Keratinocyte (primary cell): ENCODE data around the gene OR51Q1. TPM values are rescaled to one million over a fixed set of nuclear protein-coding genes. Genes with fewer than 3 reads are reported as not detected.

ENCODE experiments used
- DNase-seq: peaks from one replicate; pipeline ENCODE4 v3.0.0-alpha.2; 2011; ENCODE audit warnings: low read depth, missing footprints, low spot score
- FAIRE-seq: peaks from 2 replicates; lab custom pipeline; 2011; peaks lifted over from hg19 to GRCh38; lab: Jason Lieb, UNC
- H2AFZ ChIP-seq: 2 replicates; pipeline ENCODE4 v1.6.0; 2012; ENCODE audit warnings: low read length, control low read depth, inconsistent platforms; ENCODE audit not compliant: control insufficient read depth
- H3K27ac ChIP-seq: 2 replicates; pipeline ENCODE4 v1.5.1; 2011; ENCODE audit warnings: low read length; ENCODE audit not compliant: control insufficient read depth, insufficient read depth
- H3K27me3 ChIP-seq: 3 replicates; pipeline ENCODE4 v1.6.0; 2011; ENCODE audit warnings: low read length; ENCODE audit not compliant: control insufficient read depth, insufficient read depth; ENCODE audit errors: extremely low read depth
- H3K36me3 ChIP-seq, 2 experiments: 2 replicates in 1 of 2; 3 replicates in 1 of 2; pipeline ENCODE4 v1.5.1; 2011; ENCODE audit warnings: low read length in 2 of 2, mild to moderate bottlenecking in 1 of 2; ENCODE audit not compliant: control insufficient read depth in 2 of 2, insufficient read depth in 2 of 2; ENCODE audit errors: extremely low read depth in 1 of 2
- H3K4me1 ChIP-seq: 3 replicates; pipeline ENCODE4 v1.5.1; 2011; ENCODE audit warnings: low read length; ENCODE audit not compliant: control insufficient read depth, insufficient read depth; ENCODE audit errors: extremely low read depth
- H3K4me2 ChIP-seq: 3 replicates; pipeline ENCODE4 v1.6.0; 2011; ENCODE audit warnings: low read depth, low read length; ENCODE audit not compliant: control insufficient read depth, insufficient read depth; ENCODE audit errors: extremely low read depth
- H3K4me3 ChIP-seq, 3 experiments: fragments of 200-600 bp in 1 of 3; sonication (generic) in 1 of 3; 2 replicates in 2 of 3; 3 replicates in 1 of 3; pipeline ENCODE4 v1.5.1; 2011 to 2016; ENCODE audit warnings: low read length in 3 of 3, mild to moderate bottlenecking in 3 of 3, control low read depth in 2 of 3, inconsistent platforms in 1 of 3, low read depth in 1 of 3, mixed read lengths in 1 of 3, mixed run types in 1 of 3, moderate library complexity in 1 of 3; ENCODE audit not compliant: control insufficient read depth in 2 of 3, insufficient read depth in 2 of 3; ENCODE audit errors: extremely low read depth in 1 of 3
- H3K79me2 ChIP-seq: 2 replicates; pipeline ENCODE4 v1.6.0; 2012; ENCODE audit warnings: low read length; ENCODE audit not compliant: control insufficient read depth, insufficient read depth
- H3K9ac ChIP-seq: 3 replicates; pipeline ENCODE4 v1.6.0; 2011; ENCODE audit warnings: low read length; ENCODE audit not compliant: control insufficient read depth, insufficient read depth; ENCODE audit errors: extremely low read depth
- H3K9me1 ChIP-seq: 3 replicates; pipeline ENCODE4 v1.6.0; 2011; ENCODE audit warnings: low read length; ENCODE audit not compliant: control insufficient read depth, insufficient read depth; ENCODE audit errors: extremely low read depth
- H3K9me3 ChIP-seq: 2 replicates; pipeline ENCODE4 v1.5.1; 2012; ENCODE audit warnings: low read depth, low read length; ENCODE audit not compliant: control insufficient read depth
- H4K20me1 ChIP-seq: 3 replicates; pipeline ENCODE4 v1.6.0; 2011; ENCODE audit warnings: low read length; ENCODE audit not compliant: control insufficient read depth, insufficient read depth; ENCODE audit errors: extremely low read depth
- CTCF ChIP-seq, 3 experiments: IDR thresholded peaks in 1 of 3; conservative IDR thresholded peaks in 1 of 3; optimal IDR thresholded peaks in 1 of 3; 2 replicates in 2 of 3; 3 replicates in 1 of 3; pipeline versions ENCODE3 to v1.5.1; 2011; ENCODE audit warnings: low read length in 3 of 3, mild to moderate bottlenecking in 3 of 3, moderate library complexity in 2 of 3, control low read depth in 1 of 3, inconsistent platforms in 1 of 3; ENCODE audit not compliant: insufficient read depth in 2 of 3; ENCODE audit errors: extremely low read depth in 1 of 3
- EZH2 ChIP-seq: IDR thresholded peaks from one replicate; pipeline ENCODE4 v1.6.1; 2012; ENCODE audit warnings: inconsistent platforms, mild to moderate bottlenecking, low read length, moderate library complexity
- dilution Hi-C: fragments of 300-500 bp; cut with MboI; formaldehyde crosslinking; loops from one replicate; pipeline ENCODE4 v1.7.0; 2020; ENCODE audit warnings: low sequenced_read_pairs; ENCODE audit not compliant: extremely low pct_ligation_motif_present
- polyA plus RNA-seq, 5 experiments: library from polyadenylated mRNA; depleted of rRNA in 3 of 5; stranded (reverse) in 3 of 5; stranded (forward) in 1 of 5; unstranded in 1 of 5; fragments of >200 nt; gene quantifications; 1 replicate in 1 of 5; 2 replicates in 3 of 5; 3 replicates in 1 of 5; pipeline versions ENCODE4 v1.2.1 to v1.2.3, GENCODE V29; 2011 to 2012; ENCODE audit warnings: missing spikeins in 2 of 5, low read depth in 1 of 5, low replicate concordance in 1 of 5

Gene OR51Q1
- polyA plus RNA-seq, 1 donor (not counting 4 experiments of a cell fraction or from before 2014, with no cell fraction given): not detected

DNA sequence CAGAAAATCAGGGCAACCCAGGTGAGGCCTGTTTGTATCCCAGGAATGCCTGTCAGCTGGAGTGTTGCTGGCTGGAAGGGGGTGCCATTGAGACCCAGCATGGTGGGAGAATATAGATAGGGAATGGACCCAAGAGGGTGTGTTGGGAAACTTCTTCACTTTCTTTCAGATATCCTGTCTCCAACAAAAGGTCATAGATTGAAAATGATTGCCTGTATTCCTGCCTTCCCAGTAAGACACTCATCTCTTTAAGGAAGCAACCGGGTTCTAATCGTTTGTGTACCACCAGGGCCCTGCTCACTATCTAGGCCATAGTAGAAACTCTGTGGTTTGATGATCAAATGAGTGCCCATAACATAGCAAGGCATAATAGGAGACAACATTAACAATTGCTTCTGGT lies 19.5 kb downstream of the OR51Q1 start, which contains the start of gene OR51I1:
OR51I1 (minus strand) TSS at position 101 of the 400 bp plus-strand sequence; CDS start at position 101, 0 bp downstream.
- Histone ChIP-seq H3K4me1 (no peaks in the 10 kb centered on the region), H3K9me3 (no peaks in the 10 kb centered on the region), H4K20me1 (no peaks in the 10 kb centered on the region), H3K9ac (no peak within 1 kb of the TSS), H3K36me3 (no peaks in the 10 kb centered on the region), H3K27ac (no peak within 1 kb of the TSS), H3K4me2 (no peak within 1 kb of the TSS), H3K9me1 (no peaks in the 10 kb centered on the region), H3K79me2 (no peaks in the 10 kb centered on the region), H3K27me3 (no peaks in the 10 kb centered on the region), H2AFZ (no peak within 1 kb of the TSS), H3K4me3 (no peak within 1 kb of the TSS)
- FAIRE-seq (no peak), DNase-seq (no peak)
- TF ChIP-seq EZH2 (no peak), CTCF (optimal IDR thresholded peaks at IDR 0.05 in 1 of 3, IDR thresholded peaks at IDR 0.05 in 1 of 3, conservative IDR thresholded peaks at IDR 0.05 in 1 of 3; ENCODE audit: extremely low read depth in 1 of 3, insufficient read depth in 2 of 3, low read length in 3 of 3) (no peak)
- dilution Hi-C loops: no loop called here

- FAIRE-seq (no peak), DNase-seq (no peak)
- TF ChIP-seq CTCF (optimal IDR thresholded peaks at IDR 0.05 in 1 of 3, IDR thresholded peaks at IDR 0.05 in 1 of 3, conservative IDR thresholded peaks at IDR 0.05 in 1 of 3; ENCODE audit: extremely low read depth in 1 of 3, insufficient read depth in 2 of 3, low read length in 3 of 3) (no peak), EZH2 (no peak)
- no peaks in the 10 kb centered on the region for H3K9me3 ChIP-seq
- H3K36me3 ChIP-seq: no peaks in the 10 kb centered on the region
- H4K20me1 ChIP-seq: no peaks in the 10 kb centered on the region
- dilution Hi-C loops: no loop called here
- H3K4me2 ChIP-seq: no peak overlapping the region
- no peak overlapping the region for H2AFZ ChIP-seq
- no peaks in the 10 kb centered on the region for H3K9me1 ChIP-seq
- H3K27ac ChIP-seq: no peak overlapping the region
- no peaks in the 10 kb centered on the region for H3K4me1 ChIP-seq
- H3K9ac ChIP-seq: no peak overlapping the region
- H3K27me3 ChIP-seq: no peaks in the 10 kb centered on the region
- H3K4me3 ChIP-seq: no peak overlapping the region
- no peaks in the 10 kb centered on the region for H3K79me2 ChIP-seq
Observed at GRCh38 chr11:5443835-5444393, 22.0 kb downstream of the OR51Q1 start.
